Adipocyte (in vitro differentiated cells): ENCODE measurements around the gene IQSEC2.

Experiments
- DNase-seq: peaks from one replicate; pipeline ENCODE4 v3.0.0-alpha.2; 2015; ENCODE audit warnings: low read depth
- H3K27me3 ChIP-seq: replicated peaks from 2 replicates; pipeline ENCODE4 v1.7.0; 2013; ENCODE audit warnings: mild to moderate bottlenecking, low read length, moderate library complexity; ENCODE audit not compliant: control insufficient read depth, insufficient read depth
- H3K36me3 ChIP-seq: 2 replicates; pipeline ENCODE4 v1.7.0; 2013; ENCODE audit warnings: low read length, mild to moderate bottlenecking, moderate library complexity; ENCODE audit not compliant: control insufficient read depth, insufficient read depth, severe bottlenecking
- H3K4me1 ChIP-seq: 2 replicates; pipeline ENCODE4 v1.7.0; 2013; ENCODE audit warnings: mild to moderate bottlenecking, low read length, moderate library complexity; ENCODE audit not compliant: control insufficient read depth, insufficient read depth
- H3K4me3 ChIP-seq: 2 replicates; pipeline ENCODE4 v1.7.0; 2013; ENCODE audit warnings: mild to moderate bottlenecking, low read length, moderate library complexity
- H3K9ac ChIP-seq: 2 replicates; pipeline ENCODE4 v1.7.0; 2013; ENCODE audit warnings: mild to moderate bottlenecking, low read length, moderate library complexity
- H3K9me3 ChIP-seq: 2 replicates; pipeline ENCODE4 v1.7.0; 2013; ENCODE audit warnings: mild to moderate bottlenecking, low read length, moderate library complexity; ENCODE audit not compliant: control insufficient read depth

The IQSEC2 gene

GRCh38 chrX:53317365-53318069, 36.1 kb upstream of the IQSEC2 start:
- no peak overlapping the region for H3K4me3 ChIP-seq
- peak; percentile 78 for DNase-seq

GRCh38 chrX:53316860-53317237, 35.5 kb upstream of the IQSEC2 start:
- DNase-seq = no peak
- H3K36me3 ChIP-seq = no peaks in the 10 kb centered on the region
- H3K9me3 ChIP-seq = no peaks in the 10 kb centered on the region
- no peak overlapping the region for H3K4me3 ChIP-seq
- H3K4me1 ChIP-seq = peaks cover 11% of the 10 kb centered on the region
- peaks cover 41% of the 10 kb centered on the region for H3K27me3 ChIP-seq
- H3K9ac ChIP-seq = no peak overlapping the region

More at GRCh38 chrX:53317365-53318069, 36.1 kb upstream of the IQSEC2 start:
- Histone ChIP-seq H3K9me3 (no peaks in the 10 kb centered on the region), H3K4me1 (peaks cover 11% of the 10 kb centered on the region), H3K36me3 (no peaks in the 10 kb centered on the region), H3K27me3 (peaks cover 48% of the 10 kb centered on the region), H3K9ac (no peak overlapping the region)

- H3K27me3 ChIP-seq = peaks cover 37% of the 10 kb centered on the region
- H3K9me3 ChIP-seq = no peaks in the 10 kb centered on the region
- H3K4me1 ChIP-seq = peaks cover 11% of the 10 kb centered on the region
- H3K4me3 ChIP-seq = no peak overlapping the region
- DNase-seq = no peak
- no peak overlapping the region for H3K9ac ChIP-seq
- no peaks in the 10 kb centered on the region for H3K36me3 ChIP-seq
These were observed 34.9 kb upstream of the IQSEC2 start for GRCh38 chrX:53316111-53316859.

GRCh38 chrX:53313728-53314105, 32.3 kb upstream of the IQSEC2 start:
- H3K9ac ChIP-seq = no peak overlapping the region
- H3K27me3 ChIP-seq = peaks cover 39% of the 10 kb centered on the region
- peaks cover 7% of the 10 kb centered on the region for H3K4me1 ChIP-seq
- H3K4me3 ChIP-seq = no peak overlapping the region
- no peaks in the 10 kb centered on the region for H3K9me3 ChIP-seq
- no peak for DNase-seq
- no peaks in the 10 kb centered on the region for H3K36me3 ChIP-seq

- Histone ChIP-seq H3K4me1 (peaks cover 7% of the 10 kb centered on the region), H3K9ac (no peak overlapping the region), H3K36me3 (no peaks in the 10 kb centered on the region), H3K9me3 (peaks cover 5% of the 10 kb centered on the region), H3K4me3 (no peak overlapping the region), H3K27me3 (peaks cover 35% of the 10 kb centered on the region)
- peak; percentile 85 for DNase-seq
These were observed 31.8 kb upstream of the IQSEC2 start for GRCh38 chrX:53312946-53313727.

GRCh38 chrX:53309837-53310236, 28.5 kb upstream of the IQSEC2 start:
- no peak for DNase-seq
- H3K4me1 ChIP-seq = peaks cover 12% of the 10 kb centered on the region
- H3K9ac ChIP-seq = no peak overlapping the region
- H3K9me3 ChIP-seq = peaks cover 6% of the 10 kb centered on the region
- H3K4me3 ChIP-seq = no peak overlapping the region
- no peaks in the 10 kb centered on the region for H3K36me3 ChIP-seq
- peaks cover 18% of the 10 kb centered on the region for H3K27me3 ChIP-seq

- H3K9ac ChIP-seq = no peak overlapping the region
- no peaks in the 10 kb centered on the region for H3K36me3 ChIP-seq
- H3K27me3 ChIP-seq = peaks cover 13% of the 10 kb centered on the region
- peaks cover 12% of the 10 kb centered on the region for H3K4me1 ChIP-seq
- DNase-seq = no peak
- peaks cover 6% of the 10 kb centered on the region for H3K9me3 ChIP-seq
- H3K4me3 ChIP-seq = no peak overlapping the region
These were observed 27.5 kb upstream of the IQSEC2 start for GRCh38 chrX:53308836-53309235.

GRCh38 chrX:53305996-53306937, 24.9 kb upstream of the IQSEC2 start:
- Histone ChIP-seq H3K36me3 (no peaks in the 10 kb centered on the region), H3K4me3 (no peak overlapping the region), H3K27me3 (peaks cover 16% of the 10 kb centered on the region), H3K9ac (no peak overlapping the region), H3K4me1 (peaks cover 5% of the 10 kb centered on the region), H3K9me3 (peaks cover 6% of the 10 kb centered on the region)
- DNase-seq = no peak

- DNase-seq = no peak
- no peak overlapping the region for H3K9ac ChIP-seq
- no peaks in the 10 kb centered on the region for H3K36me3 ChIP-seq
- peaks cover 5% of the 10 kb centered on the region for H3K4me1 ChIP-seq
- H3K4me3 ChIP-seq = no peak overlapping the region
- peaks cover 6% of the 10 kb centered on the region for H3K9me3 ChIP-seq
- peaks cover 17% of the 10 kb centered on the region for H3K27me3 ChIP-seq
These were observed 24.0 kb upstream of the IQSEC2 start for GRCh38 chrX:53305219-53305995.

GRCh38 chrX:53303195-53303594, 21.8 kb upstream of the IQSEC2 start:
- peaks cover 5% of the 10 kb centered on the region for H3K4me1 ChIP-seq
- peaks cover 18% of the 10 kb centered on the region for H3K27me3 ChIP-seq
- DNase-seq = no peak
- H3K36me3 ChIP-seq = no peaks in the 10 kb centered on the region
- no peak overlapping the region for H3K4me3 ChIP-seq
- H3K9me3 ChIP-seq = peaks cover 2% of the 10 kb centered on the region
- H3K9ac ChIP-seq = no peak overlapping the region
